WTC11 (cell line): ENCODE data around the gene CPSF3. TPM values are rescaled to one million over a fixed set of nuclear protein-coding genes. Genes with fewer than 3 reads are reported as not detected.

Experiments
- ZNF532 ChIP-seq: fragments of 250-450 bp; sonication (Bioruptor Pico); IDR thresholded peaks from 2 replicates; pipeline ENCODE4 v1.9.0; 2021; ENCODE audit warnings: mild to moderate bottlenecking, borderline replicate concordance
- total RNA-seq: library from RNA; stranded (reverse); gene quantifications from 3 replicates; pipeline ENCODE4 v1.2.3, GENCODE V29; 2021

CPSF3 gene
- total RNA-seq, 1 experiment from 2014 or later: 88.4 TPM

- no peak for TF ChIP-seq ZNF532 (CRISPR knock-in tag)
- TF ChIP-seq, all 79 proteins: peak for 0
Measured at GRCh38 chr2:9519250-9519649, 95.8 kb downstream of the CPSF3 start (continued).

Other genes starting within 250 kb of the CPSF3 start
- 14.3 to 15.6 TPM (median 14.5 TPM) in 3 replicates for gene ASAP2, start 216.8 kb upstream of the CPSF3 start, total RNA-seq
- gene ITGB1BP1, start 126 bp upstream of the CPSF3 start, total RNA-seq: 32.7 to 44.0 TPM (median 33.8 TPM) in 3 replicates
- 14.4 to 18.0 TPM (median 16.5 TPM) in 3 replicates for gene IAH1, start 50.9 kb downstream of the CPSF3 start, total RNA-seq
- 23.5 to 25.9 TPM (median 25.5 TPM) in 3 replicates for gene ADAM17, start 132.2 kb downstream of the CPSF3 start, total RNA-seq
- 394 to 395 TPM (median 395 TPM) in 3 replicates for gene YWHAQ, start 207.3 kb downstream of the CPSF3 start, total RNA-seq